Body of pancreas (tissue), 4 donors: ENCODE results near the gene PPP1R13L.

Experiments
- CTCF ChIP-seq, 7 experiments: fragments of 450-650 bp in 4 of 7; fragments of 200-600 bp in 3 of 7; sonication (generic) in 3 of 7; IDR thresholded peaks; one replicate each; pipeline ENCODE4 v1.5.1; 2016 to 2019; ENCODE audit warnings: antibody characterized with exemption in 7 of 7
- POLR2A ChIP-seq, 3 donors: fragments of 450-650 bp; IDR thresholded peaks; one replicate each; pipeline ENCODE4 v1.6.1; 2016; ENCODE audit warnings: antibody characterized with exemption in 3 of 3, mild to moderate bottlenecking in 2 of 3

GRCh38 chr19:45406226-45407090 is 1.6 kb upstream of the PPP1R13L start, which contains the start of gene POLR1G:
- TF ChIP-seq CTCF (IDR thresholded peaks at IDR 0.05): peak in 3 of 7 experiments; percentile 10 to 45 (median 22)
- peak in 2 of 3 donors; percentile 48 to 52 for TF ChIP-seq POLR2A (IDR thresholded peaks at IDR 0.05)
